Urinary bladder (tissue), 4 donors: ENCODE data around the gene NUSAP1. TPM values are rescaled to one million over a fixed set of nuclear protein-coding genes. Genes with fewer than 3 reads are reported as not detected.
A peak's percentile ranks its signal among the peaks of the same experiment; 100 is the strongest.
"Not testable (repeated sequence)": the region's sequence is repeated elsewhere in the genome, so short reads cannot be mapped to it uniquely, and the experiment has no call there.

Experiments used
- DNase-seq: peaks from one replicate; pipeline ENCODE4 v3.0.0-alpha.2; 2015; ENCODE audit errors: extremely low spot score
- H3K27ac ChIP-seq: one replicate; pipeline ENCODE4 v1.5.1; 2013; ENCODE audit warnings: low read depth, mild to moderate bottlenecking, moderate library complexity
- H3K36me3 ChIP-seq: one replicate; pipeline ENCODE4 v1.6.1; 2013; ENCODE audit warnings: mild to moderate bottlenecking, moderate library complexity; ENCODE audit not compliant: insufficient read depth
- H3K4me1 ChIP-seq: one replicate; pipeline ENCODE4 v1.6.1; 2013; ENCODE audit warnings: mild to moderate bottlenecking, moderate library complexity; ENCODE audit not compliant: insufficient read depth
- H3K4me3 ChIP-seq: one replicate; pipeline ENCODE4 v1.5.1; 2013; ENCODE audit warnings: low read depth, low read length
- WGBS: extraction: QIAGEN DNeasy Blood & Tissue Kit; methylation state at CpG from one replicate; pipeline ENCODE4 v1.1.7; 2013; 5-methylcytosine and 5-hydroxymethylcytosine counted together
- polyA plus RNA-seq: library from polyadenylated mRNA; stranded (reverse); fragments of 200-250 nt; gene quantifications from one replicate; pipeline ENCODE4 v1.2.3, GENCODE V29; 2013
- total RNA-seq: library from RNA; depleted of rRNA; stranded (reverse); fragments of >200 nt; gene quantifications from one replicate; pipeline ENCODE4 v1.2.3, GENCODE V29; 2014
- donor health status: healthy with polysubstance abuse.
- donor health status: healthy.

The NUSAP1 gene
- total and polyA plus RNA-seq, 2 donors, result 3.0 to 72.6 TPM

- Histone ChIP-seq H3K36me3 (no peaks in the 10 kb centered on the region), H3K4me1 (no peaks in the 10 kb centered on the region), H3K4me3 (no peak overlapping the region), H3K27ac (no peak overlapping the region)
- WGBS, result 87% methylated on average over 2 of the region's 2 CpGs
- no peak for DNase-seq
Measured at GRCh38 chr15:41411031-41411430, 78.3 kb downstream of the NUSAP1 start.

DNA sequence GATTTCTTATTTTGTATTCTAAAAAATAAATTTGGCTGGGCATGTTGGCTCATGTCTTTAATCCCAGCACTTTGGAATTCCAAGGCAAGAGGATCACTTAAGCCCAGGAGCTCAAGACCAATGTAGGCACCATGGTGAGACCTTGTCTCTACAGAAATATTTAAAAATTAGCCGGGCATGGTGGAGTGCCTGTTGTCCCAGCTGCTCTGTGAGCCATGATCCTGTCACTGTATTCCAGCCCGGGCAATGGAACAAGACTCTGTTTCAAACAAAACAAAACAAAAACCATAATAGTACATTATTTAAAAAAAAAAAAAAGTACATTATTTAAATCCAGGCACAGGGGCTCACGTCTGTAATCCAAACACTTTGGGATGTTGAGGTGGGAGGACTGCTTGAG, 78.8 kb downstream of the NUSAP1 start:
- H3K4me1 ChIP-seq, result no peaks in the 10 kb centered on the region
- no peak overlapping the region for H3K27ac ChIP-seq
- 77% methylated on average over 3 of the region's 3 CpGs for WGBS
- H3K4me3 ChIP-seq, result no peak overlapping the region
- no peaks in the 10 kb centered on the region for H3K36me3 ChIP-seq
- no peak for DNase-seq

DNA sequence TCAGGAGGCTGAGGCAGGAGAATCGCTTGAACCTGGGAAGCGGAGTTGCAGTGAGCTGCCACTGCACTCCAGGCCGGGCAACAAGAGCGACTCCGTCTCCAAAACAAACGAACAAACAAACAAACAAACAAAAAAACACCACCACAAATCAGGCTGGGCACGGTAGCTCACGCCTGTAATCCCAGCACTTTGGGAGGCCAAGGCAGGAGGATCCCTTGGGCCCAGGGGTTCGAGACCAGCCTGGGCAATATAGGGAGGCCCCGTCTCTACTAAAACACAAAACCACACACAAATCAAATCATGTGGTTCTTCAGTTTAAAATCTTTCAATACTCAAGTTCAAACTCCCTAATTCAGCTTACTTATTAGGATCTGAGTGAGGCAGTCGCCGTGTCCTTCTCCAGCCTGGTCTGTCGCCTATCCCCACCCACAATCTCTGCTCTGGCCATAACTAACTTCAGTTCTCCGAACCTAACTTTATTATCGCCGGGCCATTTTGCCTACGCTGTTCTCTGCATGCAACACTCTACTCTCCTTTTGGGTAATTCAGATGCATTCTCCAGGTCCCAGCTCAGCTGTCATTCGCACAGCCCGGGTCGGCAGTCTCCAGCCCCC, 83.6 kb downstream of the NUSAP1 start:
- WGBS, result 33% methylated on average over 20 of the region's 20 CpGs
- DNase-seq, result no peak
- H3K4me1 ChIP-seq, result no peaks in the 10 kb centered on the region

GRCh38 chr15:41416742-41417417, 84.2 kb downstream of the NUSAP1 start, which contains the start of gene RTF1:
TSS of gene RTF1 (plus strand) at chr15:41417095. CDS start at chr15:41417116, 21 bp downstream.
- no peaks in the 10 kb centered on the region for H3K36me3 ChIP-seq
- peak; percentile 66 for DNase-seq
- peak within 1 kb of the TSS; percentile 76 for H3K27ac ChIP-seq
- H3K4me1 ChIP-seq, result no peaks in the 10 kb centered on the region
- WGBS, result under 1% methylated on average over 74 of the region's 74 CpGs
- H3K4me3 ChIP-seq, result peak within 1 kb of the TSS; percentile 89

More for the DNA sequence above, 83.6 kb downstream of the NUSAP1 start:
- no peak overlapping the region for H3K27ac ChIP-seq
- H3K36me3 ChIP-seq, result no peaks in the 10 kb centered on the region
- peak overlapping the region; percentile 89 for H3K4me3 ChIP-seq

DNA sequence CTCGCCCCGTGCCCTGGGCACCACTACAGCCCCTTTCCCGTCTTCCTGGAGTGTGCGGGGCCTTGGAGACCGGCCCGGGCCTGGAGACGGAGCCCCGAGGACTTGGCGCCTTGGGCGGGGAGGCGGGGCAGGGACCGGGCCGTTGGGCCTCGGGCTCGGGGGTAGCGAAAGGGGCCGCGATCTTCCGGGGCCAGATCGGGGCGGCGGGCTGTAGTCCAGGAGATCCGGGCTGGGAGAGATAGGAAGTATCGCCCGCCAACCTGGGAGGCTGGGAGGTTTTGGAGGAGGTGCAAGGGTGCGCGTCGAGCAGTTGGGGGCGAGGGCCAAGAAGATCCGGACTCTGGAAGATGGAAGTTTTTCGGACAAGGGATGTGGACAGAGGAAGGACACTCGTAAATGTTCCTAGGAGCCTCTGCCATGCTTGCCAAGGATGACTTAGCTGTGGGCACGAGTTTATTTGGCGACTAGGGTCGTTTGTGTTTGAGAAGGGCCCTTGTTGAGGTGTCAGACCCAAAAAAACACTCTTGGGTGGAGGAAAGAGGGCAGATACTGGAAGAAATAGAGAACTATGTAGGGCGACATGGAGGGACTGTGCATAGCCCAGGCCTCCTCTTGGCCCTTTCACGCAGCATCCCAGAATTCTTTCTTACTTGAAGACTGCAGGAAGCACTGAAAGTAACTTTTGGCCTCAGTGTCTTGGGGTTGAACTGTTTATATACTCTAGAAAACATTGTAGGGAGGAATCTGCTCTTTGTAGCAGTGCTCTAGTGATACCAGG, 84.9 kb downstream of the NUSAP1 start:
- peak overlapping the region; percentile 76 for H3K27ac ChIP-seq
- under 1% methylated on average over 37 of the region's 37 CpGs for WGBS
- H3K4me1 ChIP-seq, result no peaks in the 10 kb centered on the region
- DNase-seq, result no peak
- peak overlapping the region; percentile 89 for H3K4me3 ChIP-seq
- no peaks in the 10 kb centered on the region for H3K36me3 ChIP-seq

DNA sequence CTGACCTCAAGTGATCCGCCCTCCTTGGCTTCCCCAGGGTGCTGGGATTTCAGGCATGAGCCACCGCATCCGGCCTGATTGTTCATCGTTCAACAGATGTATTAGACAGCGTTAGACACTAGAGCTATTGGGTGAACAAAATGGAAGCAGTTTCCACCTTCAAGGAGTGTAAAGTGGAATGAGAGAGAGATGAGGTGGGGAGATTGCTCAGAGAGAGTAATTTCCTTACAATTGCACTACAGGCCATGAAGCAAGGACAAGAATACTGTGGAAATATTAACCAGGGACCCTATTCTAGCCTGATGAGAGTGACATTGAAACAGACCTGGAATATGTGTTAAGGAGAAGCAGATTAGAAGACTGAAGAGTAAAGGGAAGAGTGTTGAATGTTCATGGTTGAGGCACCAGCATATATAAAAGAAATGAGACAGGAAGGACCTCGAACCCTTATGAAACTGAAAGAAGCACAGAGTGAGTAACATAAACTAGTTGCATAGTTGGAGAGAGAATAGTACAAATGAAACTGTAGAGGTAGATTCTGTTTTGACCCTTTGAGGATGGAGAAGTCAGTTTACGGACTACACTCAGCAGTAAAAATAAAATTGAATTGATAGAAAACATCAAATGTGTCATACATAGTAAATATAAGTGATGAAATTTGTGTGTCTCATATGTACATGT, 91.4 kb downstream of the NUSAP1 start:
- Histone ChIP-seq H3K4me3 (no peak overlapping the region), H3K27ac (no peak overlapping the region), H3K4me1 (no peaks in the 10 kb centered on the region), H3K36me3 (peaks cover 4% of the 10 kb centered on the region)
- WGBS, result 93% methylated on average over 7 of the region's 7 CpGs
- no peak for DNase-seq

DNA sequence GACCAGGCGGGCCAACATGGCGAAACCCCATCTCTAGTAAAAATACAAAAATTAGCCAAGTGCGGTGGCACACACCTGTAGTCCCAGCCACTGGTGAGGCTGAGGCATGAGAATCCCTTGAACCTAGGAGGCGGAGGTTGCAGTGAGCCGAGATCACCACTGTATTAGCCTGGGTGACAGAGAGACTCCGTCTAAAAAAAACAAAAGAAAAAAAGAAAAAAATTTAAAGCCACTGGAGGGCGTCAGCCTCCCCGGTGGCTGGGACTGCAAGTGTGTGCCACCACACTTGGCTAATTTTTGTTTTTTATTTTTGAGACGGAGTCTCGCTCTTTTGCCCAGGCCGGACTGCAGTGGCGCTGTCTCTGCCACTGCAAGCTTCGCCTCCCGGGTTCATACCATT, 92.1 kb downstream of the NUSAP1 start:
- H3K4me1 ChIP-seq, result no peaks in the 10 kb centered on the region
- no peak for DNase-seq
- no peak overlapping the region for H3K27ac ChIP-seq
- H3K4me3 ChIP-seq, result no peak overlapping the region
- WGBS, result 95% methylated on average over 14 of the region's 14 CpGs
- peaks cover 4% of the 10 kb centered on the region for H3K36me3 ChIP-seq

- H3K4me1 ChIP-seq, H3K4me3 ChIP-seq, H3K27ac ChIP-seq, DNase-seq, H3K36me3 ChIP-seq: not testable (repeated sequence)
- 97% methylated on average over 5 of the region's 5 CpGs for WGBS
Measured at GRCh38 chr15:41425907-41426306, 93.2 kb downstream of the NUSAP1 start.

GRCh38 chr15:41429003-41429890, 96.6 kb downstream of the NUSAP1 start:
- 85% methylated on average over 10 of the region's 10 CpGs for WGBS
- Histone ChIP-seq H3K36me3 (peaks cover 3% of the 10 kb centered on the region), H3K4me1 (no peaks in the 10 kb centered on the region), H3K27ac (no peak overlapping the region), H3K4me3 (no peak overlapping the region)
- no peak for DNase-seq

Other genes starting within 250 kb of the NUSAP1 start
- gene INO80, start 216.6 kb upstream of the NUSAP1 start, total RNA-seq, result 36.6 TPM
- 16.1 TPM for gene INO80, start 216.6 kb upstream of the NUSAP1 start, polyA plus RNA-seq
- gene EXD1, start 102.1 kb upstream of the NUSAP1 start, total RNA-seq, result not detected
- gene EXD1, start 102.1 kb upstream of the NUSAP1 start, polyA plus RNA-seq, result not detected
- 53.3 TPM for gene CHP1, start 101.6 kb upstream of the NUSAP1 start, total RNA-seq
- gene CHP1, start 101.6 kb upstream of the NUSAP1 start, polyA plus RNA-seq, result 45.6 TPM
- 6.1 TPM for gene OIP5, start 290 bp upstream of the NUSAP1 start, total RNA-seq
- gene OIP5, start 290 bp upstream of the NUSAP1 start, polyA plus RNA-seq, result 1.4 TPM
- gene NDUFAF1, start 69.6 kb downstream of the NUSAP1 start, total RNA-seq, result 16.8 TPM
- 21.7 TPM for gene NDUFAF1, start 69.6 kb downstream of the NUSAP1 start, polyA plus RNA-seq
- 34.0 TPM for gene RTF1, start 84.2 kb downstream of the NUSAP1 start, total RNA-seq
- 30.5 TPM for gene RTF1, start 84.2 kb downstream of the NUSAP1 start, polyA plus RNA-seq
- gene ITPKA, start 161.0 kb downstream of the NUSAP1 start, total RNA-seq, result 0.37 TPM
- 2.0 TPM for gene ITPKA, start 161.0 kb downstream of the NUSAP1 start, polyA plus RNA-seq
- gene LTK, start 180.9 kb downstream of the NUSAP1 start, total RNA-seq, result 0.48 TPM
- 0.43 TPM for gene LTK, start 180.9 kb downstream of the NUSAP1 start, polyA plus RNA-seq
- gene RPAP1, start 211.4 kb downstream of the NUSAP1 start, total RNA-seq, result 14.6 TPM
- 15.5 TPM for gene RPAP1, start 211.4 kb downstream of the NUSAP1 start, polyA plus RNA-seq
- gene TYRO3, start 226.3 kb downstream of the NUSAP1 start, total RNA-seq, result 16.8 TPM
- 8.6 TPM for gene TYRO3, start 226.3 kb downstream of the NUSAP1 start, polyA plus RNA-seq